Measurements from ENCODE around the gene CRYBA1.

DNA sequence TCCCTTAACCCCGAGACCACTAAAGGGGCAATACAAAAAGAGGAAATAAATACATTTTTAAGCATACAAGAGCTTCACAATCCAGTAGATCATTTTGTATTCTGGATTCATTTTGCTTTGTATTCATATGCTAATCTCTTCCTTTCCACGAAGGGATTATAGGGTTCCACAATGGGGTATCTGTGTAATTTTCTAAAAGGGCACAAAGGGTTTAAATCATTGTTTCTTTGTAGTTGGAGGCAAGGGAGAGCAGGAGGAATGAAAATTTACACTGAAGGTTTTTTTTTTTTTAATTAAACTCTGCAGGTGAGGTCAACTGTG, 47.9 kb downstream of the CRYBA1 start:
- TF ChIP-seq POLR2A (IDR thresholded peaks at IDR 0.05; ENCODE audit: low read depth, low read length) (no peak), POLR2AphosphoS5 (IDR thresholded peaks at IDR 0.05; ENCODE audit: low read depth, low read length) (no peak)
